Activated CD8-positive, alpha-beta memory T cell treated with anti-CD3 and anti-CD28 coated beads for 48 hours (primary cell): ENCODE data around the gene MATN4.

ENCODE experiments used
- DNase-seq, 3 experiments: peaks; one replicate each; pipeline ENCODE4 v3.0.0-alpha.2; 2020; ENCODE audit warnings: low read depth in 2 of 3, low spot score in 2 of 3

MATN4 gene

GRCh38 chr20:45340951-45341350, 32.9 kb upstream of the MATN4 start:
- DNase-seq = no peak

GRCh38 chr20:45340236-45340847, 32.2 kb upstream of the MATN4 start:
- no peak for DNase-seq

- DNase-seq = no peak
Observed at GRCh38 chr20:45339799-45340198, 31.7 kb upstream of the MATN4 start.

GRCh38 chr20:45339084-45339483, 31.0 kb upstream of the MATN4 start:
- DNase-seq = no peak

GRCh38 chr20:45338121-45339030, 30.3 kb upstream of the MATN4 start:
- DNase-seq = no peak

GRCh38 chr20:45337367-45338120, 29.4 kb upstream of the MATN4 start:
- DNase-seq = no peak

- no peak for DNase-seq
Observed at GRCh38 chr20:45336530-45337366, 28.6 kb upstream of the MATN4 start.

- DNase-seq = no peak
Observed at GRCh38 chr20:45330476-45330875, 22.4 kb upstream of the MATN4 start.

GRCh38 chr20:45329497-45330319, 21.6 kb upstream of the MATN4 start:
- DNase-seq = no peak

GRCh38 chr20:45328451-45328850, 20.4 kb upstream of the MATN4 start:
- no peak for DNase-seq

- no peak for DNase-seq
Observed at GRCh38 chr20:45325371-45325770, 17.3 kb upstream of the MATN4 start.

- no peak for DNase-seq
Observed at GRCh38 chr20:45323731-45324130, 15.6 kb upstream of the MATN4 start.

GRCh38 chr20:45322952-45323383, 14.9 kb upstream of the MATN4 start:
- no peak for DNase-seq

GRCh38 chr20:45320948-45321595, 13.0 kb upstream of the MATN4 start:
- DNase-seq = no peak

- DNase-seq = no peak
Observed at GRCh38 chr20:45318948-45319347, 10.8 kb upstream of the MATN4 start.

GRCh38 chr20:45318386-45318939, 10.4 kb upstream of the MATN4 start:
- no peak for DNase-seq

GRCh38 chr20:45317826-45318225, 9.7 kb upstream of the MATN4 start:
- DNase-seq = no peak

GRCh38 chr20:45316150-45317080, 8.3 kb upstream of the MATN4 start:
- no peak for DNase-seq
